ENCODE data around the gene SYT10.

- TF ChIP-seq CTCF (IDR thresholded peaks at IDR 0.05) (no peak), POLR2A (IDR thresholded peaks at IDR 0.05) (no peak)
Measured at GRCh38 chr12:33423706-33424105, 15.9 kb downstream of the SYT10 start.
